Smooth muscle cell of the umbilical artery (primary cell): ENCODE results near the gene PRAMEF12. TPM values are rescaled to one million over a fixed set of nuclear protein-coding genes. Genes with fewer than 3 reads are reported as not detected.

Experiments
- total RNA-seq: library from RNA; depleted of rRNA; stranded (reverse); fragments of >200 nt; gene quantifications from 2 replicates; pipeline ENCODE4 v1.2.3, GENCODE V29; 2014

PRAMEF12 gene
- not detected in 2 replicates for total RNA-seq

DNA sequence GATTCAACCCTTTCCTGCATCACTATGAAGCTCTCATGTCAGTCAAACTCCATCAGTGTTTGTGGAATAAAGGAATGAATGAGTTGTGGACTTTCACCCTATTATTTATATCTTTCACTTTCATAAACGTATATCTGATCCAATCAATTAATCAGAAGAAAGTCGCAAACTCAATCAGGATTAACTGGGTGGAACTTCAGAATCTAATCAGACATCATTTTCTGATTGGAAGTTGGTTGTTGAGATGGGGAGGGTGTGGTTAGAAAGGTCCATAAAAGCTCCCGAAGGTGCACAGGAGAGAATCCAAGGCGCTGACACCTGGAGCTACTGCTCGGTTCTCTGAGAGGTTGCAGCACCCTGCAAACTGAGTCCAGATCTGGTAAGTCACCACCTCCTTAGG is at the start of gene PRAMEF12:
Gene PRAMEF12, plus strand, starts transcription at position 301 of the 400 bp plus-strand sequence. CDS start 1,130 bp downstream, outside the sequence.

DNA sequence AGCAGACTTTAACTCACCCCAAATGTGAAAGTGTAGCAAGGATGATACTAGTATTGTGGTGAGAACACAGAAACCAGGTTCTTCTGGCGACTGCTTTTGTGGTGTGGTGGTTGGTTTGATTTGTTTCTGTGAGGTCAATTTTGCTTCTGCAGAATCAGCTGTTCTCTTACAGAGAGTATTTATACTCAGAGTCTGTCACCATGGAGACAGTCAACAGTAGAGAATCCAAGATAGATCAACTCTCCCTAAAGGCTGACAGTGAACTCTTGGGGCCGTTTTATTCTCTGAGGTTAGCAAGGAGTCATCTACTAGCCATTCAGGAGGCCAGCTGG is 27.6 kb upstream of the PRAMEF12 start, which contains the start of gene CFAP107:
Gene CFAP107, plus strand, starts transcription at position 209 of the 332 bp plus-strand sequence. CDS start 231 bp downstream, outside the sequence.

DNA sequence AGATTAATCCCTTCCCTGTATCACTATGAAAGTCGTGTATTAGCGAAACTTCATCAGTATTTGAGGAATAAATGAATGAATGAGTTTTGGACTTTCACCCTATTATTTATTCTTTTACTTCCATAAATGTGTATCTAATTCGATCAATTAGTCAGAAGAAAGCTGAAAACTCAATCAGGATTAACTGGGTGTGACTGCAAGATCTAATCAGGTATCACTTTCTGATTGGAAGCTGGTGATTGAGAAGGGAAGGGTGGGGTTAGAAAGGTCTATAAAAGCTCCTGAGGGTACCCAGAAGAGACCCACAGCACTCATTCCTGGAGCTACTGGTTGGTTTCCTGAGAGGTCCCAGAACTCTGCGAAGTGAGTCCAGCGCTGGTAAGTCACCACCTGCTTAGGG is 17.6 kb downstream of the PRAMEF12 start, which contains the start of gene PRAMEF1:
Gene PRAMEF1, plus strand, starts transcription at position 301 of the 400 bp plus-strand sequence. CDS start 1,831 bp downstream, outside the sequence.

Other genes with a start within 250 kb of the PRAMEF12 start
- 160 and 520 TPM in 2 replicates for gene DHRS3, start 155.5 kb upstream of the PRAMEF12 start, total RNA-seq
- not detected in 2 replicates for gene AADACL4, start 129.7 kb upstream of the PRAMEF12 start, total RNA-seq
- gene AADACL3, start 57.6 kb upstream of the PRAMEF12 start, total RNA-seq: not detected in 2 replicates
- gene CFAP107, start 27.5 kb upstream of the PRAMEF12 start, total RNA-seq: not detected in 2 replicates
- gene PRAMEF1, start 17.7 kb downstream of the PRAMEF12 start, total RNA-seq: not detected in 2 replicates
- gene PRAMEF11, start 57.7 kb downstream of the PRAMEF12 start, total RNA-seq: not detected in 2 replicates
- not detected in 2 replicates for gene HNRNPCL1, start 75.0 kb downstream of the PRAMEF12 start, total RNA-seq
- gene PRAMEF2, start 83.3 kb downstream of the PRAMEF12 start, total RNA-seq: not detected in 2 replicates
- not detected in 2 replicates for gene PRAMEF4, start 112.5 kb downstream of the PRAMEF12 start, total RNA-seq
- gene PRAMEF10, start 124.5 kb downstream of the PRAMEF12 start, total RNA-seq: not detected in 2 replicates
- not detected in 2 replicates for gene PRAMEF7, start 142.9 kb downstream of the PRAMEF12 start, total RNA-seq
- gene PRAMEF6, start 173.8 kb downstream of the PRAMEF12 start, total RNA-seq: not detected in 2 replicates